Gastroesophageal sphincter (tissue), 3 donors: ENCODE results near the gene C19orf67.
"Not testable (repeated sequence)": the region's sequence is repeated elsewhere in the genome, so short reads cannot be mapped to it uniquely, and the experiment has no call there.

Experiments used
- CTCF ChIP-seq, 4 experiments: fragments of 200-600 bp in 2 of 4; fragments of 450-650 bp in 2 of 4; sonication (generic) in 1 of 4; IDR thresholded peaks; one replicate each; pipeline ENCODE4 v1.5.1; 2017 to 2019; ENCODE audit warnings: antibody characterized with exemption in 4 of 4, mild to moderate bottlenecking in 2 of 4, moderate library complexity in 2 of 4
- POLR2AphosphoS5 ChIP-seq: sonication (generic); formaldehyde crosslinking; IDR thresholded peaks from one replicate; pipeline ENCODE4 v1.6.1; 2017; ENCODE audit warnings: antibody characterized with exemption

- TF ChIP-seq CTCF (IDR thresholded peaks at IDR 0.05); POLR2AphosphoS5: not testable (repeated sequence)
Measured at GRCh38 chr19:14050961-14051360, 34.6 kb downstream of the C19orf67 start.
